KBM-7 (cell line): ENCODE measurements around the gene FAM118B.
"Not testable (repeated sequence)": the region's sequence is repeated elsewhere in the genome, so short reads cannot be mapped to it uniquely, and the experiment has no call there.

Experiments
- DNase-seq: peaks from one replicate; pipeline ENCODE4 v3.0.0-alpha.2; 2015
- in situ Hi-C: fragments of 300-500 bp; cut with MboI; formaldehyde crosslinking; loops from 2 replicates; pipeline ENCODE4 v1.14.3; 2020; ENCODE audit warnings: low sequenced_read_pairs, low pct_unique_long_range_greater_than_20kb, mixed read lengths

Gene FAM118B

DNA sequence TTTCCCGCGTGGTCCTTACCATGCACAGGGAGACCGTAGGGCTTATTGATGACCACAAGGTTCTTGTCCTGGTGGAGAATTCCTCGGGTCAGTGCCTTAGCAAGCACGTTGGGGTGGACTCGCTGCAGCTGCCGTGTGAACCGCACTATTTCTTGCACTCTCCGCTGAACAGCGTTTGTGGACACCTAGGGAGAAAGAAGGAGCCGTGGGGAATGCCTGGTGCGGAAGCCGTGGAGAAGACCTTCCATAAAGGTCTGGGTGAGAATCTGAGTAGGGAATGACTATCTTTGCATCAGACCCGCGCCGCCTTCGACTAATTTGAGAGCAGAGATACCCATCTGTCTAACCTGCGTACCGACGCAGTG lies 729 bp upstream of the FAM118B start:
- no peak for DNase-seq
- in situ Hi-C loops, result no loop called here

GRCh38 chr11:126212089-126212660 lies 593 bp downstream of the FAM118B start:
- peak; percentile 12 for DNase-seq
- in situ Hi-C loops, result no loop called here

- in situ Hi-C loops, result no loop called here
- DNase-seq, result peak; percentile 41
Measured at GRCh38 chr11:126214441-126214840, 2.9 kb downstream of the FAM118B start.

GRCh38 chr11:126214841-126215240 lies 3.3 kb downstream of the FAM118B start:
- no peak for DNase-seq
- in situ Hi-C loops, result no loop called here

DNA sequence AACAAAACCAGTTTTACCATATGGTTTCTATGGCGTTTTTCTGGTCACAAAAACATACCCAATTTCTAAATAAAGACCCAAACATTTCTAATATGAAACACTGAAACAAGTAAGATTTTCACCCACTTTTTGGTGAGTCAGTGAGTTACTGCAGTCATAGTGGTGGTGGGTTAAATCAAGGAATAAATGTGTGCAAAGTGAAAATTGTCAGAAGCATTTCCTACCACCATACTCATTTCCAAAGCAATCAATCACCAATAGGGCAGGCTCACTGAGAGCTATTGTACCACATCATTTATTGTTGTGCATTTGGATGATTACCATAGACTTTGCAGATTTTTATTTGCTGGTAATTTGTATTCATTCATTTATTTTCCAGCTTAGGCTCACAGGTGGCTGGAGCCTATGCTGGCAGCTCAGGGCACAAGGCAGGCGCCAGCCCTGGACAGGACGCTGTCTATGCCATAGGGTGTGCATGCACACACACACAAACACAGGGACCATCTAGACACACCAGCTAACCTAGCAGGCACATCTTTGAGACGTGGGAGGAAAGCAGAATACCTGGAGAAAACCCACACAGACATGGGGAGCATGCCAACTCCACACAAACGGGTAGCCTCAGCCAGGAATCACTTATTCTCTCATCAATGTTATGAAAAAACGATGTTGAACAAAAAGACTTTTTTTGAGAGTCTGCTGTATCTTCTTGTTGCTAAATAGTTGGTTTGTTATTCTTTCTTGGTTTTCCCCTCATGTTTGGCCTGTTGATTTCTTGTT lies 5.1 kb downstream of the FAM118B start:
- in situ Hi-C loops, result no loop called here
- DNase-seq, result no peak

DNA sequence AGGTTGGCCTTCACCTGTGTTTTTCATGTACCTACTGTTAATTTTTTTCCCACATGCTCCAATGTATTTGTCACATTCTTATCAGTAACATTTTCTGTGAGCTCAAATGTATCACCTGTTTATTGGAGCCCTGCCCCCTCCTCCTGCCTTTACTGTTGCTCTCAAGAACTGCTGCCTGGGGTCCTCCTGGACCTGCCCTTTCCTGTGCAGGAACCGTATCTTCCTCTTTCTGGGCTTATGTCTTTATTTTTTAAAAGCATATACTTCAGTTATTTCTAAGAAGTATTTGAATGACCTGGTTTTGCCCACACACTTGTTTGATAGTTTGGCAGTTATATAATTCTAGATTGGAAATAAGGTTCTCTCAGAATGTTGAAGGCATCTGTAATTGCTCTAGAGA lies 5.9 kb downstream of the FAM118B start:
- DNase-seq, result peak; percentile 61
- in situ Hi-C loops, result no loop called here

- no peak for DNase-seq
- in situ Hi-C loops, result no loop called here
Measured at GRCh38 chr11:126219547-126219946, 8.0 kb downstream of the FAM118B start.

- in situ Hi-C loops, result no loop called here
- no peak for DNase-seq
Measured at GRCh38 chr11:126224647-126225294, 13.2 kb downstream of the FAM118B start.

GRCh38 chr11:126225295-126225665 lies 13.7 kb downstream of the FAM118B start:
- in situ Hi-C loops, result no loop called here
- no peak for DNase-seq

- no peak for DNase-seq
- in situ Hi-C loops, result no loop called here
Measured at GRCh38 chr11:126226334-126227084, 14.9 kb downstream of the FAM118B start.

- no peak for DNase-seq
- in situ Hi-C loops, result no loop called here
Measured at GRCh38 chr11:126229858-126230540, 18.4 kb downstream of the FAM118B start.

DNA sequence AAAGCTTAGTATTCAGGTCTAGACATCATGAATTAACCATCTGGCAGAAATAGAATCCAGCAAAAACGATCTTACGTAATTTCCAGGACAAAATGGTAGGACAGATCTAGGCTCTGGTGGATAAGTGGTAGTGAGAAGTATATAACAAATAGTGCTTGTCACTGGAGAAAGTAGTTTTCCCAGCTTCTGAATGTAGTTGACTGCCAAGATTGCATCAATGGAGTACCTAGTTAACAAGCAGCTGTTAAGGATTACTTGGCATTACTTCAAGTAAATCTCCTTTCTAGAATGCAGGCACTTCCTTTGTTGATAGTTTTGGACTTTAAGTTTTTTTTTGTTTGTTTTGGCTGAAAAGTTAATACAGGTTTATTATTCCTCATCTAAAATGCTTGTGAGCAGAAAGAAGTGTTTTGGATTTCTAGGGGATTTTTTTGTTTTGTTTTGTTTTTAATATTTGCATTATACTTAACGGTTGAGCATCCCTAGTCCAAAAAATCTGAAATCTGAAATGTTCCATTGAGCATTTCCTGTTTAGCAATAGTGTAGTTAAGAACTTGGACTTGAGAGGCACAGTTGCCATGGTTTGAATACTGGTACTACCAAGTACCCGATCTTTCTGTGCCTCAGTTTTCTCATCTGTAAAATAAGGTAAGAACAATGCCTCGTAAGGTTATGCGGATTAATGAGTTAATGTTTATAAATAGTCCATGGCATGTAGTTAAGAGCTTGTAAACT lies 20.3 kb downstream of the FAM118B start:
- in situ Hi-C loops, result no loop called here
- DNase-seq, result no peak

GRCh38 chr11:126232683-126233082 lies 21.1 kb downstream of the FAM118B start:
- no peak for DNase-seq
- in situ Hi-C loops, result no loop called here

DNA sequence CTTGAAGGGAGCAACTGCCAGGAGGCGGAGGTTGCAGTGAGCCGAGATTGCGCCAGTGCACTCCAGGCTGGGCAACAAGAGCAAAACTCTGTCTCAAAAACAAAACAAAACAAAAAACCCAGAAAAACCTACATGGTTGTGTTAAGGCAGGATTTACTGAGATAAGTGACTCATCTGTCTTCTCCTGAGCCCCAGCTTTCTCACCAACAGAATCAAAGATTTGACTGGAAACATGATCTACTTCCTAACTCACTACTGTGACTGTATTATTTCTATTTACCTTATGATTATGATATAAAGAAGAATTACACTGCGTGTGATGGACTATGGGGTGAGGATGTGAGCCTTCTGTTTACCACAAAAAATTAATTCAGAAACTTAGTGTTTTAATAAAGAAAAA lies 21.8 kb downstream of the FAM118B start:
- in situ Hi-C loops, result no loop called here
- DNase-seq, result no peak

- DNase-seq, result no peak
- in situ Hi-C loops, result no loop called here
Measured at GRCh38 chr11:126246636-126247035, 35.1 kb downstream of the FAM118B start.

DNA sequence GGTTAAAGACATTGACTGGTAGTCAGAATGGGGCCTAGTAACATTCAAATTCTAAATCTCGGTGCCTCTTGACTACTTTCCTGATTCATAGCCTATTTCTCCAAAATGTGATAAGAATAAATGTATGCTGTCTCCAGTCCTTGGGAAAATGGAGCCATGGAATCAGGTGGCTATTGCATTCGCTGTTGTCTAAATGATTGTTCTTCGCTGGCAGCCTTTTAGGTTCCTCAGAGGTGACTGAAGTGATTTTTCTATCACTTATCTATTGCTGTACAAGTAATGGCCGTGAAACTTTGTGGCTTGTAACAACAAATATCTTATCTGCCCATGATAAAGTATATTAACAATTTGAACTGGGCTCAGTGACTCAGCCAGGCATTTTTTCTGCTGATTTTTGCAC lies 41.7 kb downstream of the FAM118B start:
- in situ Hi-C loops, result no loop called here
- no peak for DNase-seq

- in situ Hi-C loops, result no loop called here
- DNase-seq, result no peak
Measured at GRCh38 chr11:126254819-126255218, 43.2 kb downstream of the FAM118B start.

GRCh38 chr11:126255507-126255906 lies 43.9 kb downstream of the FAM118B start:
- in situ Hi-C loops, DNase-seq: not testable (repeated sequence)

GRCh38 chr11:126256216-126256615 lies 44.6 kb downstream of the FAM118B start:
- in situ Hi-C loops, result no loop called here
- DNase-seq, result no peak
